Peyer's patch (tissue), 4 donors: ENCODE results near the gene RRAD. TPM values are rescaled to one million over a fixed set of nuclear protein-coding genes. Genes with fewer than 3 reads are reported as not detected.
"Not testable (repeated sequence)": the region's sequence is repeated elsewhere in the genome, so short reads cannot be mapped to it uniquely, and the experiment has no call there.

Experiments used
- DNase-seq, 3 donors: peaks; one replicate each; pipeline ENCODE4 v3.0.0-alpha.2; 2017 to 2019
- H3K27ac ChIP-seq, 4 donors: fragments of 200-600 bp; sonication (generic); one replicate each; pipeline ENCODE4 v1.5.1; 2016 to 2019
- H3K27me3 ChIP-seq, 2 donors: fragments of 200-600 bp; sonication (generic); one replicate each; pipeline ENCODE4 v1.5.1; 2019
- H3K36me3 ChIP-seq, 3 donors: fragments of 200-600 bp; sonication (generic); one replicate each; pipeline ENCODE4 v1.5.1; 2016 to 2019
- H3K4me1 ChIP-seq, 4 donors: fragments of 200-600 bp; sonication (generic); one replicate each; pipeline ENCODE4 v1.5.1; 2016 to 2019
- H3K4me3 ChIP-seq, 4 donors: fragments of 200-600 bp; sonication (generic); 1 replicate in 3 of 4; 2 replicates in 1 of 4; pipeline ENCODE4 v1.5.1; 2016 to 2019; ENCODE audit warnings: mild to moderate bottlenecking in 1 of 4
- H3K9me3 ChIP-seq, 4 donors: fragments of 200-600 bp; sonication (generic); one replicate each; pipeline ENCODE4 v1.5.1; 2016 to 2019; ENCODE audit warnings: mild to moderate bottlenecking in 1 of 4
- CTCF ChIP-seq, 6 experiments: fragments of 450-650 bp in 4 of 6; fragments of 200-600 bp in 2 of 6; sonication (generic) in 1 of 6; IDR thresholded peaks; one replicate each; pipeline ENCODE4 v1.5.1; 2017 to 2019; ENCODE audit warnings: antibody characterized with exemption in 6 of 6, mild to moderate bottlenecking in 3 of 6, moderate library complexity in 1 of 6
- POLR2A ChIP-seq, 2 donors: fragments of 450-650 bp; IDR thresholded peaks; one replicate each; pipeline ENCODE4 v1.5.1; 2017; ENCODE audit warnings: antibody characterized with exemption in 2 of 2, mild to moderate bottlenecking in 2 of 2, moderate library complexity in 2 of 2
- total RNA-seq, 4 donors: library from RNA; depleted of rRNA; stranded (reverse); fragments of >200 nt; gene quantifications; one replicate each; pipeline ENCODE4 v1.1.0, GENCODE V29; 2016

The RRAD gene
- total RNA-seq, 4 donors from 2014 or later: 0.53 to 4.1 (median 2.8) TPM

GRCh38 chr16:66898933-66899309 lies 26.4 kb downstream of the RRAD start:
- no peaks in the 10 kb centered on the region for H3K27me3 ChIP-seq
- DNase-seq: no peak
- H3K27ac ChIP-seq: peak overlapping the region in 3 of 4 donors; percentile 67 to 85 (median 85)
- H3K4me3 ChIP-seq: no peak overlapping the region
- H3K4me1 ChIP-seq: peaks cover 3 to 49% (median 11%) of the 10 kb centered on the region in 4 donors
- TF ChIP-seq POLR2A (IDR thresholded peaks at IDR 0.05) (no peak), CTCF (IDR thresholded peaks at IDR 0.05) (no peak)
- no peaks in the 10 kb centered on the region for H3K9me3 ChIP-seq
- H3K36me3 ChIP-seq: no peaks in the 10 kb centered on the region

GRCh38 chr16:66898207-66898606 lies 27.1 kb downstream of the RRAD start:
- H3K36me3 ChIP-seq: no peaks in the 10 kb centered on the region
- no peak for TF ChIP-seq CTCF (IDR thresholded peaks at IDR 0.05)
- no peak for TF ChIP-seq POLR2A (IDR thresholded peaks at IDR 0.05)
- no peak overlapping the region for H3K4me3 ChIP-seq
- no peaks in the 10 kb centered on the region for H3K27me3 ChIP-seq
- peaks cover 3 to 49% (median 11%) of the 10 kb centered on the region in 4 donors for H3K4me1 ChIP-seq
- H3K27ac ChIP-seq: peak overlapping the region in 2 of 4 donors; percentile 85
- peak in 1 of 3 donors; percentile 49 for DNase-seq
- no peaks in the 10 kb centered on the region for H3K9me3 ChIP-seq

GRCh38 chr16:66896682-66897081 lies 28.7 kb downstream of the RRAD start:
- not testable (repeated sequence) for H3K9me3 ChIP-seq, H3K27me3 ChIP-seq, H3K36me3 ChIP-seq, H3K4me3 ChIP-seq
- H3K4me1 ChIP-seq: peaks cover 3 to 47% (median 11%) of the 10 kb centered on the region in 4 donors
- TF ChIP-seq POLR2A (IDR thresholded peaks at IDR 0.05): peak in 1 of 2 donors; percentile 50
- peak in 1 of 3 donors; percentile 48 for DNase-seq
- peak overlapping the region in 3 of 4 donors; percentile 54 to 82 (median 71) for H3K27ac ChIP-seq

- Histone ChIP-seq H3K9me3 (no peaks in the 10 kb centered on the region), H3K4me1 (peaks cover 3 to 40% (median 11%) of the 10 kb centered on the region in 4 donors), H3K27ac (peak overlapping the region in 3 of 4 donors; percentile 54 to 82 (median 71)), H3K27me3 (no peaks in the 10 kb centered on the region), H3K4me3 (no peak overlapping the region), H3K36me3 (no peaks in the 10 kb centered on the region)
- no peak for TF ChIP-seq POLR2A (IDR thresholded peaks at IDR 0.05)
- no peak for TF ChIP-seq CTCF (IDR thresholded peaks at IDR 0.05)
- DNase-seq: no peak
Observed at GRCh38 chr16:66895999-66896398, 29.3 kb downstream of the RRAD start.

- TF ChIP-seq POLR2A (IDR thresholded peaks at IDR 0.05): no peak
- Histone ChIP-seq H3K4me1 (peaks cover 3 to 36% (median 11%) of the 10 kb centered on the region in 4 donors), H3K27ac (peak overlapping the region in 3 of 4 donors; percentile 54 to 82 (median 71)), H3K27me3 (no peaks in the 10 kb centered on the region), H3K9me3 (no peaks in the 10 kb centered on the region), H3K4me3 (no peak overlapping the region), H3K36me3 (no peaks in the 10 kb centered on the region)
- no peak for DNase-seq
Observed at GRCh38 chr16:66895689-66895979, 29.7 kb downstream of the RRAD start.

- peak; percentile 30 to 87 (median 75) for DNase-seq
- H3K36me3 ChIP-seq: no peaks in the 10 kb centered on the region
- H3K4me3 ChIP-seq: no peak overlapping the region
- H3K27me3 ChIP-seq: no peaks in the 10 kb centered on the region
- peaks cover 3 to 31% (median 10%) of the 10 kb centered on the region in 4 donors for H3K4me1 ChIP-seq
- peak overlapping the region in 3 of 4 donors; percentile 54 to 82 (median 71) for H3K27ac ChIP-seq
- H3K9me3 ChIP-seq: no peaks in the 10 kb centered on the region
- peak in 5 of 6 experiments; percentile 16 to 96 (median 89) for TF ChIP-seq CTCF (IDR thresholded peaks at IDR 0.05)
- TF ChIP-seq POLR2A (IDR thresholded peaks at IDR 0.05): no peak
Observed at GRCh38 chr16:66894948-66895688, 30.2 kb downstream of the RRAD start.
